GM21515 (cell line): ENCODE results near the gene OR10AD1.
"Not testable (repeated sequence)": the region's sequence is repeated elsewhere in the genome, so short reads cannot be mapped to it uniquely, and the experiment has no call there.

Experiments
- ATAC-seq: cut with Tn5 transposase; IDR thresholded peaks from one replicate; pipeline ENCODE4 v1.9.1; 2021; ENCODE audit not compliant: unreplicated experiment

OR10AD1 gene

DNA sequence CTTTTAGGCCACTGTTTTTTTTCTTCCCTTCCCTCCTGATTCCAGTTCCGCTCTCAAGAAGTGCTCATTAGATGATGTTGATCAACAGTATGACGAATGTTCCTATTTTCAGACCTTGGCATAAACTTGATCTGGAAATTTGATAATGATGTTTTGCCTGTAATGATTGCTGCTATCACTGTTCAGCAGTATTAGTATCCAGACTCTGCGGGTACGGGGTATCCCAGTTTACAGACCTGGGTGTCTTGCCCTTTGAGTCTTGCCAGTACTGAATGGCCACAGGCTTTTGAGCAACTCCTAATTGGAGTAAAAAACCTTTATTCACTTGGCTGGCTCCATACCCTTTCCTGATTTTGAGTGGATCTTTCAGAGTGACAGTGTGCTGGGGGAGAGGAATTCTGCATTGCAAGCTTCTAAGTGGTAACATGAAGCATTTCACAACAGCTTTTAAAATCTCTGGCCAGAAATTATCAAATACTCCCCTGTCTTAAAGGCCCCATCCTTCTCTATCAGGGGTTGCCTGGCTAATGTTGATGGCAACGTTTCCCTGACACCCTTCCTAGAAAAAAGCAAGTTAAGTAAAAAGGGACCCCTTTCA is 39.8 kb downstream of the OR10AD1 start:
- no peak for ATAC-seq

GRCh38 chr12:48160807-48161206 is 42.3 kb downstream of the OR10AD1 start:
- no peak for ATAC-seq

- no peak for ATAC-seq
These were observed 43.0 kb downstream of the OR10AD1 start for GRCh38 chr12:48160046-48160445.

DNA sequence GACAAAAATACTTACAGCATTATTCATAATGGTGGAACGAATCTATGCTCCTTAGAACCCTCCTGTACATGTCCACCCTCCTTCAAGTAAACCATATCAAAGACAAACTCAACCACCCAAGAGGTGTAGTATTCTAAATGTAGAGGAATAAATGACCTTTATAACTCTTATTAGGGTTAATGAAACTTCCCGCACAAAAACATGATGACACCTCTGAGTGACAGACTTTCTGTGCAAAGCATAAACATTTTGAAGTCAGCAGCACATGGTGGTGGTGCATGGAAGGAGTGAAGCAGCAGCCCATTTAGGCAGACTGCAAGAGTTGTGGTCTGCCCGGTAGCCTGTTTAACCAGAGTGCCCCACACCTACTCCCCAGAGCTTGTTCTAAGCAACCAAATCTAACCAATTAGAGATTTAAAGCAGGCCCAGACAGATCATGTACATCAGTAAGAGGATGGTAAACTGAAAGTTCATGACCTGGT is 45.2 kb downstream of the OR10AD1 start:
- no peak for ATAC-seq

DNA sequence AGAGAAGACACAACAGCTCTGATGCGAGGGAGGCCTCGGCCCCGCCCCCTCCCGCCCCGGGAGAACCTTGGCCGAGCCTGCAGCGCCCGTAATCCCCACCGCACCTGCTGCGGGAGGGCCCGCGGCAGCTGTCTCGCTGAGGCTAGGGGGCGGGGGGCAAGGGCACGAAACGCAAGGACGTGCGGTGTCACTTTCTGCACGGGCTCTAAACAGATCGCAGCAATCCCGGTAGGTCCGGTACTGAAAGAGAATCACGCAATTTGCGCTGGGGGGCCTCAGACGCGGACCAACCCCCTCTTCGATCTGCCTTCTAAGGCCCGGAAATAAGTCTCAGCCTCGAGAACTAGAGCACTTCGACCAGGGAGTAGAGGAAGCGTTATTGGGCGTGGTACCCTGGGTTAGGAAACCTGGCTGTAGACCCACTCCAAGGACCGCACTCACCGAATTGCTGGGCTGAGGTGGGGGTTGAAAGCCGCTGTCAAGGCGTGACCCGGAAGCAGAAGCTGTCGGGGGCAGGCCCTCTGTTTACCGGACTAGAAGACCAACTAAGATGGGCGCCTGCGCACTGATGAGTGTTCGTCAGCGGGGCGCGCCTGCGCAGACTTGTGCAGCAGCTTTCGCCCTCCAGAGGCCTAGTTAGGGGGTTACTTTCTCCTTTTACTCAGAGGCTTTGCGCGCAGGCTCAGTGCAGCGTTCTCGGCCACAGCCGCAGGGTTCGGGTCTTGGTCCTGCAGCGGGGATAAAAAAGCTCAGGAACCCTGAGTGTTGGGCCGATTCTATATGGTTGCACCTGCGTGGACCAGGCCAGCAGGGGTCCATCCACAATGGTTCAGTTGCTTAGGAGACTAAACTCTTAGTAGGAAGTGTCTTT is 45.8 kb downstream of the OR10AD1 start, which contains the start of gene ASB8:
Gene ASB8 (minus strand): TSS at position 498 of the 871 bp plus-strand sequence. CDS start 4,019 bp downstream, outside the sequence.
- peak; percentile 89 for ATAC-seq

GRCh38 chr12:48156652-48157017 is 46.5 kb downstream of the OR10AD1 start:
- no peak for ATAC-seq

DNA sequence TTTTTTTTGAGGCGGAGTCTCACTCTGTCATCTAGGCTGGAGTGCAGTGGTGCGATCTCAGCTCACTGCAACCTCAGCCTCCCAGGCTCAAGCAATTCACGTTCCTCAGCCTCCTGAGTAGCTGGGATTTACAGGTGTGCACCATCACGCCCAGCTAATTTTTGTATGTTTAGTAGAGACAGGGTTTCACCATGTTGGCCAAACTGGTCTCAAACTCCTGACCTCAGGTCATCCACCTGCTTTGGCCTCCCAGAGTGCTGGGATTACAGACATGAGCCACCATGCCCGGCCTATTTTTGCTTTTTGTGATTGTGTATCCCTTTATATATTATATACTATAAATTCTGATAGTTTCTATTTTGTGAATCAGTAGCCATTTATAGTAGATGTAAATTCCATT is 47.3 kb downstream of the OR10AD1 start:
- not testable (repeated sequence) for ATAC-seq
